ENCODE results near the gene ATRN. TPM values are rescaled to one million over a fixed set of nuclear protein-coding genes. Genes with fewer than 3 reads are reported as not detected.
"Not testable (repeated sequence)": the region's sequence is repeated elsewhere in the genome, so short reads cannot be mapped to it uniquely, and the experiment has no call there.

Gene ATRN
- total and polyA plus RNA-seq, 2 experiments from 2014 or later: 2.2 to 18.3 TPM

GRCh38 chr20:3615171-3615840 lies 144.5 kb downstream of the ATRN start:
- H3K4me1 Mint-ChIP-seq: peaks cover 15% of the 10 kb centered on the region; the same call in 2 of the 3 replicates
- ATAC-seq; H3K4me1 ChIP-seq (ENCODE audit: insufficient read depth); H3F3A ChIP-seq (replicated peaks; ENCODE audit: low read depth); H2AFZ ChIP-seq; H3K36me3 ChIP-seq (ENCODE audit: insufficient read depth); H3K27me3 ChIP-seq (ENCODE audit: insufficient read depth); H3K79me2 ChIP-seq (replicated peaks; ENCODE audit: insufficient read depth); H3K9me3 Mint-ChIP-seq; H3K9me2 ChIP-seq (ENCODE audit: insufficient read depth); DNase-seq (ENCODE audit: low spot score); H3K36me3 Mint-ChIP-seq (ENCODE audit: low read depth); H3K27me3 Mint-ChIP-seq (ENCODE audit: insufficient read depth, low read depth, poor library complexity); H3K4me3 ChIP-seq; H3K27ac Mint-ChIP-seq; H3K4me3 Mint-ChIP-seq; H3K4me2 ChIP-seq; H4K20me1 ChIP-seq (replicated peaks; ENCODE audit: insufficient read depth): not testable (repeated sequence)
- H3K27ac ChIP-seq (ENCODE audit: low read depth): 0 out of 2 replicates have a peak overlapping the region, but pooled peaks have one; percentile 10

DNA sequence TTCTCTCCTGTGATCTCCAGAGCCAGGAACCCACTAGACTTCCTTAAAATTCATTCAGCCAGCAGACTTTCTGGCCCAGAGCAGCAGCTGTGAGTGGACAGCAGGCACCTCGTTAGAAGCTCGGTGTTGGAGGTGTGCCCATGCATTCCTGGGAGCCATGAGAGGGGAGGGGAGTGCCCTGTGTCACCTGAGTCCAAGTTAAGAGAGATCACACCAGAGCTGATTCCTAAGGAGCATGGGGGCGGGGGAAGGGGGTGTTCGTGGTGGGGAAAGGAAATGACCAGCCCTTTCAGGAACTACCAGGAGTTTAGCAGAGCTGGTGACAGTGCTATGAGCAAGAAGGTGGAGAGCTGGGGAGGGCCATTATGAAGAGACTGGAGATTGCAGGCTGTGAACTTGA lies 145.4 kb downstream of the ATRN start:
- Mint-ChIP-seq H3K4me1 (peaks cover 17% of the 10 kb centered on the region; the same call in 2 of the 3 replicates), H3K36me3 (ENCODE audit: low read depth) (no peaks in the 10 kb centered on the region), H3K4me3 (no peak overlapping the region), H3K27me3 (ENCODE audit: insufficient read depth, low read depth, poor library complexity) (peaks cover 5% of the 10 kb centered on the region), H3K27ac (peak overlapping the region; percentile 51), H3K9me3 (no peaks in the 10 kb centered on the region)
- Histone ChIP-seq H2AFZ (no peak overlapping the region), H3K4me3 (no peak overlapping the region), H3K4me1 (ENCODE audit: insufficient read depth) (no peaks in the 10 kb centered on the region; the same call in none of the 2 replicates), H4K20me1 (replicated peaks; ENCODE audit: insufficient read depth) (no peaks in the 10 kb centered on the region; the same call in 1 of the 2 replicates), H3K27ac (ENCODE audit: low read depth) (no peak overlapping the region; the same call in 1 of the 2 replicates), H3K9me2 (ENCODE audit: insufficient read depth) (no peaks in the 10 kb centered on the region), H3K27me3 (ENCODE audit: insufficient read depth) (no peaks in the 10 kb centered on the region), H3K79me2 (replicated peaks; ENCODE audit: insufficient read depth) (no peaks in the 10 kb centered on the region), H3F3A (replicated peaks; ENCODE audit: low read depth) (no peaks in the 10 kb centered on the region), H3K4me2 (no peak overlapping the region), H3K36me3 (ENCODE audit: insufficient read depth) (no peaks in the 10 kb centered on the region)
- peak; percentile 52 for DNase-seq (ENCODE audit: low spot score)
- ATAC-seq: peak; percentile 67
- TF ChIP-seq ZNF331 (CRISPR knock-in tag; IDR thresholded peaks at IDR 0.05; ENCODE audit: low read depth): no peak
- TF ChIP-seq CTCF (conservative IDR thresholded peaks at IDR 0.05; ENCODE audit: low read depth in 2 of 2): no peak
- no peak for TF ChIP-seq JUNB (IDR thresholded peaks at IDR 0.05; ENCODE audit: unreplicated experiment)
- TF ChIP-seq ZNF114 (CRISPR knock-in tag; IDR thresholded peaks at IDR 0.05): no peak
- TF ChIP-seq POLR2AphosphoS5 (IDR thresholded peaks at IDR 0.05; ENCODE audit: low read depth): no peak
- no peak for TF ChIP-seq CREB1 (CRISPR knock-in tag; IDR thresholded peaks at IDR 0.05; ENCODE audit: low read depth)
- no peak for TF ChIP-seq STAT1 (IDR thresholded peaks at IDR 0.05; ENCODE audit: unreplicated experiment)
- TF ChIP-seq, protein P1, sequence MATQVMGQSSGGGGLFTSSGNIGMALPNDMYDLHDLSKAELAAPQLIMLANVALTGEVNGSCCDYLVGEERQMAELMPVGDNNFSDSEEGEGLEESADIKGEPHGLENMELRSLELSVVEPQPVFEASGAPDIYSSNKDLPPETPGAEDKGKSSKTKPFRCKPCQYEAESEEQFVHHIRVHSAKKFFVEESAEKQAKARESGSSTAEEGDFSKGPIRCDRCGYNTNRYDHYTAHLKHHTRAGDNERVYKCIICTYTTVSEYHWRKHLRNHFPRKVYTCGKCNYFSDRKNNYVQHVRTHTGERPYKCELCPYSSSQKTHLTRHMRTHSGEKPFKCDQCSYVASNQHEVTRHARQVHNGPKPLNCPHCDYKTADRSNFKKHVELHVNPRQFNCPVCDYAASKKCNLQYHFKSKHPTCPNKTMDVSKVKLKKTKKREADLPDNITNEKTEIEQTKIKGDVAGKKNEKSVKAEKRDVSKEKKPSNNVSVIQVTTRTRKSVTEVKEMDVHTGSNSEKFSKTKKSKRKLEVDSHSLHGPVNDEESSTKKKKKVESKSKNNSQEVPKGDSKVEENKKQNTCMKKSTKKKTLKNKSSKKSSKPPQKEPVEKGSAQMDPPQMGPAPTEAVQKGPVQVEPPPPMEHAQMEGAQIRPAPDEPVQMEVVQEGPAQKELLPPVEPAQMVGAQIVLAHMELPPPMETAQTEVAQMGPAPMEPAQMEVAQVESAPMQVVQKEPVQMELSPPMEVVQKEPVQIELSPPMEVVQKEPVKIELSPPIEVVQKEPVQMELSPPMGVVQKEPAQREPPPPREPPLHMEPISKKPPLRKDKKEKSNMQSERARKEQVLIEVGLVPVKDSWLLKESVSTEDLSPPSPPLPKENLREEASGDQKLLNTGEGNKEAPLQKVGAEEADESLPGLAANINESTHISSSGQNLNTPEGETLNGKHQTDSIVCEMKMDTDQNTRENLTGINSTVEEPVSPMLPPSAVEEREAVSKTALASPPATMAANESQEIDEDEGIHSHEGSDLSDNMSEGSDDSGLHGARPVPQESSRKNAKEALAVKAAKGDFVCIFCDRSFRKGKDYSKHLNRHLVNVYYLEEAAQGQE (IDR thresholded peaks at IDR 0.05; ENCODE audit: unreplicated experiment): no peak
- TF ChIP-seq, protein P2, sequence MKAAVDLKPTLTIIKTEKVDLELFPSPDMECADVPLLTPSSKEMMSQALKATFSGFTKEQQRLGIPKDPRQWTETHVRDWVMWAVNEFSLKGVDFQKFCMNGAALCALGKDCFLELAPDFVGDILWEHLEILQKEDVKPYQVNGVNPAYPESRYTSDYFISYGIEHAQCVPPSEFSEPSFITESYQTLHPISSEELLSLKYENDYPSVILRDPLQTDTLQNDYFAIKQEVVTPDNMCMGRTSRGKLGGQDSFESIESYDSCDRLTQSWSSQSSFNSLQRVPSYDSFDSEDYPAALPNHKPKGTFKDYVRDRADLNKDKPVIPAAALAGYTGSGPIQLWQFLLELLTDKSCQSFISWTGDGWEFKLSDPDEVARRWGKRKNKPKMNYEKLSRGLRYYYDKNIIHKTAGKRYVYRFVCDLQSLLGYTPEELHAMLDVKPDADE (IDR thresholded peaks at IDR 0.05): no peak
- no peak for TF ChIP-seq EZH2phosphoT487 (IDR thresholded peaks at IDR 0.05; ENCODE audit: unreplicated experiment)
- TF ChIP-seq EZH2 (IDR thresholded peaks at IDR 0.05; ENCODE audit: low read depth, unreplicated experiment): no peak
